Measurements from ENCODE around the gene LDLRAP1.

DNA sequence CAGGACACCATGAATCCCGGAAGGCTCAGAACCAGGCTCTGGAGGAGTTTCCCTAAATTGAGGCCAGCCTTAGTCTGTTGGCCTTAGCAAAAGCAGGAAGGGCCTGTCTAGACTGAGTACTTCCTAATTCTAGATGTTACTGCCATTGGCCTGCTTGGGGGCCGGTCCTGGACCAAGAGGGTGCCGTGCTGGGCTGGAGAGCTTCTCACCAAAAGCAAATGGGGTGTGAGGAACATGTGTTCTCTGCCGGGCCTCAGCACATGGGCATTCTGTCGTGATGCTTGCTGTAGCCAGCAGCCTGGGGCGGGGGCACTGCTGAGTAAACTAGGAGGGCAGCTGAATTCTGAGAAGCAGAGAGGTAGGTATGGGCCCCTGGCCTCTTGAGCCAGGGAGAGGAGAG lies 37.5 kb downstream of the LDLRAP1 start:
- TF ChIP-seq CTCF (IDR thresholded peaks at IDR 0.05): no peak
- TF ChIP-seq POLR2A (IDR thresholded peaks at IDR 0.05): no peak
